ENCODE data around the gene RGL2.

The RGL2 gene

DNA sequence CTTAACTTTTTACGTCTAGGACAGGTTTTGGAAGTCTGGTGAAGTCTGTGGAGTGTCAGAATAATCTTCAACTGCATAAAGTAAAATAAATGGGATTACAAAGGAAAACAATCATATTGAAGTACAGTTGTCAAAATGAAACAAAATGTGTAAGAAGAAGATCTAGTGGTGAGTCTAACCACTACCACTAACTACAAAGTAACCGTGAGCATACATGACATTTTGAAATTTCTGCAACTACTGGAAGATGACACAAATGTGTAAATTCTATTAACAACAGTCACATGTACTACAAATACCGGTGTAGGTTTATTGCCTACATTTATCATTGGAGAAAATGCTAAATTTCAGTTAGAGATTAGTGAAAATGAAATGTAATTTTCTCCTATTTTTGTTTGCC is 56.8 kb downstream of the RGL2 start:
- H3K79me2 ChIP-seq (ENCODE audit: insufficient read depth, low read length) = no peaks in the 10 kb centered on the region
- H2AFZ ChIP-seq (ENCODE audit: low read length) = no peak overlapping the region
- no peaks in the 10 kb centered on the region for H3K36me3 ChIP-seq (ENCODE audit: insufficient read depth, low read length)
- H3K4me3 ChIP-seq (ENCODE audit: low read length, poor library complexity, severe bottlenecking) = no peak overlapping the region
- H3K9ac ChIP-seq (ENCODE audit: low read depth, low read length, poor library complexity, severe bottlenecking) = no peak overlapping the region
- no peaks in the 10 kb centered on the region for H4K20me1 ChIP-seq (ENCODE audit: insufficient read depth, low read length, poor library complexity, severe bottlenecking)
- TF ChIP-seq EZH2phosphoT487 (IDR thresholded peaks at IDR 0.05; ENCODE audit: borderline replicate concordance) = no peak
- TF ChIP-seq, protein P1, sequence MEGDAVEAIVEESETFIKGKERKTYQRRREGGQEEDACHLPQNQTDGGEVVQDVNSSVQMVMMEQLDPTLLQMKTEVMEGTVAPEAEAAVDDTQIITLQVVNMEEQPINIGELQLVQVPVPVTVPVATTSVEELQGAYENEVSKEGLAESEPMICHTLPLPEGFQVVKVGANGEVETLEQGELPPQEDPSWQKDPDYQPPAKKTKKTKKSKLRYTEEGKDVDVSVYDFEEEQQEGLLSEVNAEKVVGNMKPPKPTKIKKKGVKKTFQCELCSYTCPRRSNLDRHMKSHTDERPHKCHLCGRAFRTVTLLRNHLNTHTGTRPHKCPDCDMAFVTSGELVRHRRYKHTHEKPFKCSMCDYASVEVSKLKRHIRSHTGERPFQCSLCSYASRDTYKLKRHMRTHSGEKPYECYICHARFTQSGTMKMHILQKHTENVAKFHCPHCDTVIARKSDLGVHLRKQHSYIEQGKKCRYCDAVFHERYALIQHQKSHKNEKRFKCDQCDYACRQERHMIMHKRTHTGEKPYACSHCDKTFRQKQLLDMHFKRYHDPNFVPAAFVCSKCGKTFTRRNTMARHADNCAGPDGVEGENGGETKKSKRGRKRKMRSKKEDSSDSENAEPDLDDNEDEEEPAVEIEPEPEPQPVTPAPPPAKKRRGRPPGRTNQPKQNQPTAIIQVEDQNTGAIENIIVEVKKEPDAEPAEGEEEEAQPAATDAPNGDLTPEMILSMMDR (conservative IDR thresholded peaks at IDR 0.05; ENCODE audit: low read length) = no peak
- no peaks in the 10 kb centered on the region for H3K4me1 ChIP-seq (ENCODE audit: insufficient read depth, low read length, poor library complexity, severe bottlenecking)
- H3K4me2 ChIP-seq (ENCODE audit: low read depth, low read length, poor library complexity, severe bottlenecking) = no peak overlapping the region
- no peaks in the 10 kb centered on the region for H3K9me2 ChIP-seq (replicated peaks; ENCODE audit: low read depth, low read length)
- H3K9me3 ChIP-seq (ENCODE audit: insufficient read depth, low read depth, low read length) = no peaks in the 10 kb centered on the region
- no peaks in the 10 kb centered on the region for H3F3A ChIP-seq (ENCODE audit: low read depth)
- H3K27me3 ChIP-seq (ENCODE audit: insufficient read depth, low read length, poor library complexity, severe bottlenecking) = no peaks in the 10 kb centered on the region

Data from Loucy (cell line).